ENCODE measurements around the gene LAMA3. TPM values are rescaled to one million over a fixed set of nuclear protein-coding genes. Genes with fewer than 3 reads are reported as not detected.

LAMA3 gene
- polyA plus RNA-seq, 1 experiment, result 0.32 TPM

DNA sequence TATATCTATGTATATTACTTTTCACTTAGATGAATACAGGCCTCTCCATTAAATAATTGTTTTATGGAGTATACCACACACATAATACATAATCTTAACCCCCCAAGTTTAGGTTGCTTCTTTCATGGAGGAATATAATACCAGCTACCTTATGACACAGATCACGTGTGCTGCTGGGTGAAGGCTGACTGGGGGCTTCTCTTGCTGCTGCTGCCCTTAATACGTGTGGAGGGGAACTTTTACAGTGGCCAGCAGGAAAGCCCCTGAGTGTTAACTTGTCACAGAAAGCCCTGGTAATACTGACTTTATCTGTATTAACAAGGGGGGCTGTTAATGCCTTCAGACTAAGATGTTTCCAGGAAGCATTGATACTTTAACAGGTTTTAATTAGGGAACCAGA, 63.1 kb downstream of the LAMA3 start:
- no peaks in the 10 kb centered on the region for H3K9me3 ChIP-seq (ENCODE audit: control insufficient read depth, insufficient read depth, low read length)
- no peak overlapping the region for H3K4me3 ChIP-seq (ENCODE audit: low read depth, low read length)
- POLR2A ChIA-PET, result no interaction called here
- CTCF ChIA-PET, result interaction anchor here (0.8 to 1.6 kb wide), 2 partner anchors 49 to 236 kb away, joined by 3 to 4 read pairs; no protein-coding TSS in a partner anchor
- no peak overlapping the region for H3K27ac ChIP-seq (ENCODE audit: low read depth, low read length)
- H3K27me3 ChIP-seq (ENCODE audit: control insufficient read depth, insufficient read depth, low read length), result peaks cover 27% of the 10 kb centered on the region
- DNase-seq (ENCODE audit: low read depth, low spot score), result no peak
- TF ChIP-seq, protein P1, sequence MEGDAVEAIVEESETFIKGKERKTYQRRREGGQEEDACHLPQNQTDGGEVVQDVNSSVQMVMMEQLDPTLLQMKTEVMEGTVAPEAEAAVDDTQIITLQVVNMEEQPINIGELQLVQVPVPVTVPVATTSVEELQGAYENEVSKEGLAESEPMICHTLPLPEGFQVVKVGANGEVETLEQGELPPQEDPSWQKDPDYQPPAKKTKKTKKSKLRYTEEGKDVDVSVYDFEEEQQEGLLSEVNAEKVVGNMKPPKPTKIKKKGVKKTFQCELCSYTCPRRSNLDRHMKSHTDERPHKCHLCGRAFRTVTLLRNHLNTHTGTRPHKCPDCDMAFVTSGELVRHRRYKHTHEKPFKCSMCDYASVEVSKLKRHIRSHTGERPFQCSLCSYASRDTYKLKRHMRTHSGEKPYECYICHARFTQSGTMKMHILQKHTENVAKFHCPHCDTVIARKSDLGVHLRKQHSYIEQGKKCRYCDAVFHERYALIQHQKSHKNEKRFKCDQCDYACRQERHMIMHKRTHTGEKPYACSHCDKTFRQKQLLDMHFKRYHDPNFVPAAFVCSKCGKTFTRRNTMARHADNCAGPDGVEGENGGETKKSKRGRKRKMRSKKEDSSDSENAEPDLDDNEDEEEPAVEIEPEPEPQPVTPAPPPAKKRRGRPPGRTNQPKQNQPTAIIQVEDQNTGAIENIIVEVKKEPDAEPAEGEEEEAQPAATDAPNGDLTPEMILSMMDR (IDR thresholded peaks at IDR 0.05; ENCODE audit: low read depth, low read length), result no peak

DNA sequence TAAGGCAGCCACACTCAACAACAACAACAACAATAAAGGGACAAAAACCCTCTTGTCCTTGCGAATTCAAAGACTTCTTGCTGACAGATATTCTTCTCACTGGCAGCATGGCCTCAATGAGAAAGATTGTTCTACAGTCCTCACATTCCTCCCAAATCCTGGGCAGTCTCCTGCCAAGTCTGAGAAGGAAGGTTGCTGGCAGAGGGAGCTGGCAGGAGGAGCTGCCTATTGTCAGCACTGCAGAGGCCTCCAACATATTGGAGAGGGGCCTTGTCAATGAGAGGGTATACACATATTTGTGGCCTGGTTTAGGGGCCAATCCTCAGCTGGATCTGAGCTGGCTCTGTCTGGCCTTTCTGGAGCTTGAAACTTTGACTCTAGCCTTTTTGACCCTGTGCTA, 63.5 kb downstream of the LAMA3 start:
- Histone ChIP-seq H3K4me3 (ENCODE audit: low read depth, low read length) (no peak overlapping the region), H3K27ac (ENCODE audit: low read depth, low read length) (no peak overlapping the region), H3K9me3 (ENCODE audit: control insufficient read depth, insufficient read depth, low read length) (no peaks in the 10 kb centered on the region), H3K27me3 (ENCODE audit: control insufficient read depth, insufficient read depth, low read length) (peaks cover 27% of the 10 kb centered on the region)
- ChIA-PET CTCF (interaction anchor here (0.8 kb wide), 1 partner anchor 237 kb away, joined by 3 read pairs; no protein-coding TSS in a partner anchor), POLR2A (no interaction called here)
- TF ChIP-seq, protein P1 (IDR thresholded peaks at IDR 0.05; ENCODE audit: low read depth, low read length), result no peak
- no peak for DNase-seq (ENCODE audit: low read depth, low spot score)

- Histone ChIP-seq H3K9me3 (ENCODE audit: control insufficient read depth, insufficient read depth, low read length) (no peaks in the 10 kb centered on the region), H3K27ac (ENCODE audit: low read depth, low read length) (no peak overlapping the region), H3K27me3 (ENCODE audit: control insufficient read depth, insufficient read depth, low read length) (peaks cover 20% of the 10 kb centered on the region), H3K4me3 (ENCODE audit: low read depth, low read length) (no peak overlapping the region)
- no peak for DNase-seq (ENCODE audit: low read depth, low spot score)
- ChIA-PET CTCF (no interaction called here), POLR2A (no interaction called here)
- TF ChIP-seq, protein P1 (IDR thresholded peaks at IDR 0.05; ENCODE audit: low read depth, low read length), result no peak
Observed at GRCh38 chr18:23756590-23757436, 67.6 kb downstream of the LAMA3 start.

- no peaks in the 10 kb centered on the region for H3K9me3 ChIP-seq (ENCODE audit: control insufficient read depth, insufficient read depth, low read length)
- ChIA-PET CTCF (no interaction called here), POLR2A (no interaction called here)
- peaks cover 15% of the 10 kb centered on the region for H3K27me3 ChIP-seq (ENCODE audit: control insufficient read depth, insufficient read depth, low read length)
- TF ChIP-seq, protein P1 (IDR thresholded peaks at IDR 0.05; ENCODE audit: low read depth, low read length), result no peak
- H3K27ac ChIP-seq (ENCODE audit: low read depth, low read length), result no peak overlapping the region
- H3K4me3 ChIP-seq (ENCODE audit: low read depth, low read length), result no peak overlapping the region
- DNase-seq (ENCODE audit: low read depth, low spot score), result no peak
Observed at GRCh38 chr18:23757437-23757733, 68.1 kb downstream of the LAMA3 start.

- POLR2A ChIA-PET, result no interaction called here
- Histone ChIP-seq H3K4me3 (ENCODE audit: low read depth, low read length) (no peak overlapping the region), H3K27me3 (ENCODE audit: control insufficient read depth, insufficient read depth, low read length) (peaks cover 8% of the 10 kb centered on the region), H3K27ac (ENCODE audit: low read depth, low read length) (no peak overlapping the region), H3K9me3 (ENCODE audit: control insufficient read depth, insufficient read depth, low read length) (no peaks in the 10 kb centered on the region)
- CTCF ChIA-PET, result no interaction called here
- no peak for DNase-seq (ENCODE audit: low read depth, low spot score)
- TF ChIP-seq, protein P1 (IDR thresholded peaks at IDR 0.05; ENCODE audit: low read depth, low read length), result no peak
Observed at GRCh38 chr18:23758281-23758680, 69.0 kb downstream of the LAMA3 start.

Data from AG04450 (cell line).